ENCODE measurements around the gene IPCEF1.

- TF ChIP-seq EZH2phosphoT487 (IDR thresholded peaks at IDR 0.05; ENCODE audit: insufficient read depth, low read depth) (no peak), EZH2 (IDR thresholded peaks at IDR 0.05; ENCODE audit: insufficient read depth, poor library complexity, severe bottlenecking) (no peak)
These were observed 4.9 kb upstream of the IPCEF1 start for GRCh38 chr6:154361476-154361875.

Measured in GM23248 (cell line).